Heart left ventricle (tissue), 16 donors: ENCODE data around the gene ULK4. TPM values are rescaled to one million over a fixed set of nuclear protein-coding genes. Genes with fewer than 3 reads are reported as not detected.

ENCODE experiments used
- ATAC-seq, 4 donors: fragments of 200-7000 bp; cut with Tn5 transposase; one replicate each; pipeline ENCODE4 v1.9.1; 2020 to 2022; ENCODE audit warnings: moderate library complexity in 4 of 4, mild to moderate bottlenecking in 3 of 4, moderate number of reproducible peaks in 1 of 4
- DNase-seq, 5 donors: peaks; one replicate each; pipeline ENCODE4 v3.0.0-alpha.2; 2020
- H3K27ac ChIP-seq, 12 donors: fragments of 200-600 bp; sonication (generic) in 4 of 12; one replicate each; pipeline versions ENCODE4 v1.5.0 to v1.8.0; 2016 to 2022; ENCODE audit warnings: mild to moderate bottlenecking in 2 of 12
- H3K27me3 ChIP-seq, 9 donors: fragments of 200-600 bp; sonication (generic) in 2 of 9; one replicate each; pipeline versions ENCODE4 v1.5.1 to v1.8.0; 2016 to 2022; ENCODE audit warnings: mild to moderate bottlenecking in 3 of 9
- H3K36me3 ChIP-seq, 9 donors: fragments of 200-600 bp; sonication (generic) in 2 of 9; one replicate each; pipeline versions ENCODE4 v1.5.0 to v1.8.0; 2018 to 2022; ENCODE audit warnings: mild to moderate bottlenecking in 2 of 9
- H3K4me1 ChIP-seq, 12 donors: fragments of 200-600 bp; sonication (generic) in 4 of 12; one replicate each; pipeline versions ENCODE4 v1.5.0 to v1.8.0; 2016 to 2022; ENCODE audit warnings: mild to moderate bottlenecking in 3 of 12
- H3K4me3 ChIP-seq, 12 donors: fragments of 200-600 bp; sonication (generic) in 4 of 12; one replicate each; pipeline versions ENCODE4 v1.5.0 to v1.8.0; 2017 to 2022; ENCODE audit warnings: mild to moderate bottlenecking in 9 of 12, moderate library complexity in 4 of 12
- H3K9me3 ChIP-seq, 12 donors: fragments of 200-600 bp; sonication (generic) in 4 of 12; one replicate each; pipeline versions ENCODE4 v1.5.0 to v1.8.0; 2016 to 2022; ENCODE audit warnings: mild to moderate bottlenecking in 1 of 12
- POLR2A ChIP-seq, 2 donors: fragments of 450-650 bp; IDR thresholded peaks; one replicate each; pipeline ENCODE4 v1.6.1; 2017; ENCODE audit warnings: antibody characterized with exemption in 2 of 2, mild to moderate bottlenecking in 2 of 2, moderate library complexity in 2 of 2
- WGBS, 4 donors: extraction: QIAGEN DNeasy Blood & Tissue Kit in 2 of 4; methylation state at CpG; one replicate each; pipeline versions ENCODE4 v1.1.5 to v1.1.7; 2013 to 2018; 5-methylcytosine and 5-hydroxymethylcytosine counted together
- intact Hi-C, 10 donors: fragments of 100-400 bp; cut with DNase I; formaldehyde crosslinking; loops; one replicate each; pipeline versions ENCODE4 v1.11.1 to v1.14.2; 2022
- polyA plus RNA-seq, 2 donors: library from polyadenylated mRNA; stranded (reverse); fragments of 200-250 nt; gene quantifications; one replicate each; pipeline ENCODE4 v1.2.3, GENCODE V29; 2013
- total RNA-seq, 9 donors: library from RNA; depleted of rRNA in 2 of 9; stranded (reverse); fragments of >200 nt in 2 of 9; fragmentation: NEBNext Ultra II Directional in 3 of 9; extraction: Animal tissue kit (Norgen Biotek cat#: 25700) in 3 of 9; gene quantifications; one replicate each; pipeline versions ENCODE4 v1.1.0 to v1.2.4, GENCODE V29; 2016 to 2023
- TF ChIP-seq, protein P1 (sequence below), 12 donors: fragments of 200-600 bp; sonication (generic) in 4 of 12; IDR thresholded peaks; one replicate each; pipeline versions ENCODE4 v1.5.0 to v1.8.0; 2018 to 2022; ENCODE audit warnings: antibody characterized with exemption in 12 of 12, mild to moderate bottlenecking in 5 of 12
- donor health status: ischemic (EF 13 %, LVEDD 7.1; RV severe dilation, severe dysfunction).
- donor health status: healthy with polysubstance abuse.
- donor health status: DM: no; HTN: yes; CAD: no.
- donor health status: DM: no; HTN: no; CAD: no.
- donor health status: ischemic (EF 25% LVEDD 6.9; RV normal size, moderate dysfunction).
- donor health status: ischemic (EF 25% LVEDD 5.7; RV mildly dilated, moderate dysfunction).
- donor health status: healthy.
- donor health status: DM: yes; HTN: yes; CAD: no.
- donor health status: ischemic (EF 35%, LVEDD 5.7; RV mildly dilated, moderate dysfunction).
- donor health status: nonischemic (EF 11% LVEDD 7.7; RV severe dilation, severe dysfunction).
- donor health status: DM: yes; HTN: yes; CAD: no.
- donor health status: PGD.
- donor health status: ischemic (EF 29% LVEDD 5.4; RV normal size, mild dysfunction).
- donor health status: nonischemic (EF 23%, LVEDD 6.1; RV moderate dilation, normal function).

The ULK4 gene
- total and polyA plus RNA-seq, 11 donors = 0.91 to 6.1 (median 2.1) TPM

DNA sequence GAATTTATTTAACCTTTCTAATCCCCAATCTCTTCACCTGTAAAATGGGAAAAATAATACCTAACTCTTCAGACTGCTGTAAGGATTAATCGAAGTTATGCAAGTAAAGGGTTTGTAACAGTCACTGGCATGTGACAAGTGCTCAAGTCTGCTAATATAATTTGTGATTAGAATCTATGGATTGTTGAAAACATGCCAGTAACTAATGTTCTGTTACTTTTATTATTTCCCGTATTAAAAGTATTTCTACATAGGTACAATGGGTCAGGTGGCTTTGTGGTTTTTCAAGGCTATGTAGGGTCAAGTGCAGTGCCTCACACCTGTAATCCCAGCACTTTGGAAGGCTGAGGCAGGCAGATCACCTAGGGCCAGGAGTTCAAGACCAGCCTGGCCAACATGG, 29.4 kb downstream of the ULK4 start:
- Histone ChIP-seq H3K4me3 (no peak overlapping the region), H3K36me3 (peaks cover 0 to 4% (median 0%) of the 10 kb centered on the region in 9 donors), H3K4me1 (no peaks in the 10 kb centered on the region), H3K9me3 (no peaks in the 10 kb centered on the region), H3K27me3 (no peaks in the 10 kb centered on the region), H3K27ac (peak overlapping the region in 1 of 12 donors; percentile 21)
- WGBS, 4 donors = 65 to 83% (median 68%) methylated on average over 2 of the region's 2 CpGs
- intact Hi-C loops = no loop called here
- TF ChIP-seq, protein P1, sequence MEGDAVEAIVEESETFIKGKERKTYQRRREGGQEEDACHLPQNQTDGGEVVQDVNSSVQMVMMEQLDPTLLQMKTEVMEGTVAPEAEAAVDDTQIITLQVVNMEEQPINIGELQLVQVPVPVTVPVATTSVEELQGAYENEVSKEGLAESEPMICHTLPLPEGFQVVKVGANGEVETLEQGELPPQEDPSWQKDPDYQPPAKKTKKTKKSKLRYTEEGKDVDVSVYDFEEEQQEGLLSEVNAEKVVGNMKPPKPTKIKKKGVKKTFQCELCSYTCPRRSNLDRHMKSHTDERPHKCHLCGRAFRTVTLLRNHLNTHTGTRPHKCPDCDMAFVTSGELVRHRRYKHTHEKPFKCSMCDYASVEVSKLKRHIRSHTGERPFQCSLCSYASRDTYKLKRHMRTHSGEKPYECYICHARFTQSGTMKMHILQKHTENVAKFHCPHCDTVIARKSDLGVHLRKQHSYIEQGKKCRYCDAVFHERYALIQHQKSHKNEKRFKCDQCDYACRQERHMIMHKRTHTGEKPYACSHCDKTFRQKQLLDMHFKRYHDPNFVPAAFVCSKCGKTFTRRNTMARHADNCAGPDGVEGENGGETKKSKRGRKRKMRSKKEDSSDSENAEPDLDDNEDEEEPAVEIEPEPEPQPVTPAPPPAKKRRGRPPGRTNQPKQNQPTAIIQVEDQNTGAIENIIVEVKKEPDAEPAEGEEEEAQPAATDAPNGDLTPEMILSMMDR (IDR thresholded peaks at IDR 0.05) = no peak
- no peak for TF ChIP-seq POLR2A (IDR thresholded peaks at IDR 0.05)
- DNase-seq = no peak
- no peak for ATAC-seq

DNA sequence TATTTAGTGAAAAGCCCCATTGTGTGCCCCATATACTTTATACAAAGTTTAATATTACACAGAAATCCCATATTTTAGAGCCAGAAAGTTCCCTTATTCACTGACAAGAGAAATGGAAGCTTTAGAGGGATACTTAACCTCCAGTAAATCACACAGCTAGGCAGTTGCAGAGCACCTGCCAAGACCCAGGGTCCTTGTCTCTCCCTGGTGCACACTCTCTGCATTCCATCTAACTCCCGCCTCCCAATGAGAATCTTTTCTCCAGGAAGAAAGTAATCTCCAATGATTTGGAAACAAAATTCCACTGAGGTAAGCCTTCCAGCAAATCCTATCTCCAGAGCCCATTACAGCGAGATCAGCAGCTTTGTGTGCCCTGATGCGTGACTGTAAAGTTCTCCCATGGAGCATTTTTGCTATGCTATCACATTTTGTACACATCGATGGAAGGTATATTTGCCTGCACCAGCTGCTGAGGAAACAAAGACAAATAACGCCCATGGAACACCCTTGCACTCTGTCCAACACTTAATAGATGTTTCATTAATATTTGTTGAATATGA, 41.4 kb downstream of the ULK4 start:
- intact Hi-C loops = no loop called here
- TF ChIP-seq, protein P1 (IDR thresholded peaks at IDR 0.05) = no peak
- Histone ChIP-seq H3K4me3 (no peak overlapping the region), H3K27me3 (no peaks in the 10 kb centered on the region), H3K4me1 (no peaks in the 10 kb centered on the region), H3K9me3 (no peaks in the 10 kb centered on the region), H3K27ac (no peak overlapping the region), H3K36me3 (no peaks in the 10 kb centered on the region)
- DNase-seq = no peak
- no peak for ATAC-seq
- WGBS, 4 donors = 90 to 97% (median 92%) methylated on average over 5 of the region's 5 CpGs

DNA sequence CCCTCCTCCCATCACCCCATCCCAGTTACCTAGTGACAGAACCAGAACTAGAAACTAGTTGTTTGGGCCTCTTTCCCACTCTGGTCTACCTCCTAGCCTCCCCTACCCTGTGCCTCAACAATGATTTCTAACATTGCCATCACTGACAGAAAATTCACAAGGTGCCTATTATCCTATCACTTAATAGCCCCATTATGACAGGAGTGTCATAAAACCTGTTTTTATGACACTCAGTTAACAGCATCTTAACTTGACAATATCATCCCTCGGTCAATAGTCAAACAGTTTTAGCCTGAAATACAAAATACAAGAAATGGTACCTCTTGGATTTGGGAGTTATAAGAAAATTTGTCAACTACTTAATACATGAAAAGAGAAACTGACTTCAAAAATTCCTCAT, 46.5 kb downstream of the ULK4 start:
- Histone ChIP-seq H3K27ac (no peak overlapping the region), H3K36me3 (peaks cover 0 to 6% (median 0%) of the 10 kb centered on the region in 9 donors), H3K9me3 (no peaks in the 10 kb centered on the region), H3K27me3 (no peaks in the 10 kb centered on the region), H3K4me1 (no peaks in the 10 kb centered on the region), H3K4me3 (no peak overlapping the region)
- intact Hi-C loops = loop anchor here in 1 of 10 donors (10.0 kb wide), 1 partner anchor 89 kb away; no protein-coding TSS in a partner anchor
- WGBS, 4 donors = 96 to 100% (median 98%) methylated on average over 1 of the region's 1 CpG
- DNase-seq = no peak
- no peak for TF ChIP-seq POLR2A (IDR thresholded peaks at IDR 0.05)
- TF ChIP-seq, protein P1 (IDR thresholded peaks at IDR 0.05) = no peak
- ATAC-seq = no peak

DNA sequence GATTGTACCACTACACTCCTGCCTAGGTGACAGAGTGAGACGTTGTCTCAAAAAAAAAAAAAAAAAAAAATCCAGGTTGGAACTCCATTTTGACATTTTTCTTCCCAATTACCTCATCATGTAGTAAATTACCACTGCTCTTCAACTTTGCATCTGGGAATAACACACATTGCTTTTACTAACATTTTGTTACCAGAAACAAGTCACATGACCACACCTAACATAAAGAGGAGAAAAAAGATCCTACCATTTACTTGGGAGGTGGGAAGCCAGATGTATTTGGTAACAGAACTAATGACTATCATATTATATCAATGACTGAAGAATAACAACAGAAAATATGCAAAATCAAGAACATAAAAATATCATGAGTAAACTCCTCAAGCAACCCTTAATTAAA, 49.6 kb downstream of the ULK4 start:
- ATAC-seq = no peak
- TF ChIP-seq, protein P1 (IDR thresholded peaks at IDR 0.05) = no peak
- no peak for TF ChIP-seq POLR2A (IDR thresholded peaks at IDR 0.05)
- 91 to 100% (median 95%) methylated on average over 1 of the region's 1 CpG for WGBS, 4 donors
- Histone ChIP-seq H3K36me3 (peaks cover 0 to 13% (median 5%) of the 10 kb centered on the region in 9 donors), H3K27ac (no peak overlapping the region), H3K27me3 (no peaks in the 10 kb centered on the region), H3K9me3 (no peaks in the 10 kb centered on the region), H3K4me1 (no peaks in the 10 kb centered on the region), H3K4me3 (no peak overlapping the region)
- intact Hi-C loops = loop anchor here in 1 of 10 donors (10.0 kb wide), 1 partner anchor 93 kb away; no protein-coding TSS in a partner anchor
- no peak for DNase-seq
